SHP77 (cell line): ENCODE data around the gene AHNAK.
"Not testable (repeated sequence)": the region's sequence is repeated elsewhere in the genome, so short reads cannot be mapped to it uniquely, and the experiment has no call there.

ENCODE experiments used
- DNase-seq, 2 experiments: peaks; one replicate each; lab custom pipeline; 2025; lab: John Stamatoyannopoulos, UW

Gene AHNAK

DNA sequence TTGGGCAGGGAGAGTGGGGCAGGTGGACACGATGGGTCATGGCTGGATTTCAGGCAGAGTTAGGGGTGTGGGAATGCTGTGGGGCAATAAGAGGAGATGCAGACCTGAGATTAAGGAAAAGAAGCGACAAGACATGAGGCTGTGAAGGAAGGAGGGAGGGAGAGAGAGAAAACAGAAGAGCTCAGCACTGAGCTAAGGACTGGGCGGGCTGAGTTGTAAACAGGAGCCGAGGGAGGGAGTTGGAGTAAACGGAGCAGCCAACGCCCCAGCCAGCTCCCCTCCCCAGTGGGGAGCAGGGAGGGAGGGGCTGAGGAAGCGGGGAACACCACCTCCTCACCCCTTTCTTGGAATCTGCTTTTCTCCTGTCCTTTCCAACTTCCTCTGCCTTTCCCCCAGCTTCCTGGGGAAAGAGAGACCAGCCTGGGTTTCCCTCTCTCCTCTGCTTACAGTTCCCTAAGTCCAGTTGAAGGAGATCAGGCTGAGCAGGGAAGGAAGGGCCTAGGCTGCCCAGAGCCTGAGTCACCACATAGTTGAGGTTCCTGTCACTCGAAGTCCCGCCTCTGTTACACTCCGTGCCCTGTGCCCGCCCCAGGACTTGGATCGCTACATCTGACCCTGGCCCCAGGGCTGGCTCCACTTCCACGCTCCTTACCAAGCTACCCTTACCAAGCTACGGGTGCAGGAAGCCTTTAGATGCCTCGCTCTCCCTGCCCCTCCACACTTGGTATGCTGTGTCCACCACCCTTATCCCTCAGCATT lies 6.7 kb upstream of the AHNAK start:
- no peak for DNase-seq

DNA sequence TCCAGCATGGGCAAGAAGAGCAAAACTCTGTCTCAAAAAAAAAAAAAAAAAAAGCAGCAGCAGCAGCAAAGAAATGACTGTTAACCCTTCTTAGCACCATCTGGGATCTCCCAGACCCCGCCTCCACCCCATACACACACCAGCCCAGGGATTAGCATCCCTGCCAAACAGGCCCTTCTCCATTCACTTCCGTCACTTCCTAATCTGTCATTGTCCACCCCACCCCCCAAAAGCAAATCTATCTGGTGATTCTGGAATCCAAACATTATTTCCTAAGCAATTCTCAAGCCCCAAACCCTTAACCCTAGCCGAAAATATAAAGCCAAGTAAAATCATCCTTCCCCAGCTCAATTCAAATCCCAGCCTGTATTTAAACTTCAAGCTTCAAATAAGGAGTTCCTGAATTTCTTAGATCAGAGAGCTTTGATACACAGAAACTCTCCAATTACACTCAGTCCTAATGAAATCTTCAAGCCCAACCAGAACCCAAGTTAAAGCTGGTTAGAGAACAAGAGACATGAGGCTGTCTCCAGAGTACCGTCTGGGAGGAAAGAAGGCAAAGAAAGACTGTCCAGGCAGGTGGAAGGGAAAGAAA lies 6.0 kb upstream of the AHNAK start:
- DNase-seq = no peak

DNA sequence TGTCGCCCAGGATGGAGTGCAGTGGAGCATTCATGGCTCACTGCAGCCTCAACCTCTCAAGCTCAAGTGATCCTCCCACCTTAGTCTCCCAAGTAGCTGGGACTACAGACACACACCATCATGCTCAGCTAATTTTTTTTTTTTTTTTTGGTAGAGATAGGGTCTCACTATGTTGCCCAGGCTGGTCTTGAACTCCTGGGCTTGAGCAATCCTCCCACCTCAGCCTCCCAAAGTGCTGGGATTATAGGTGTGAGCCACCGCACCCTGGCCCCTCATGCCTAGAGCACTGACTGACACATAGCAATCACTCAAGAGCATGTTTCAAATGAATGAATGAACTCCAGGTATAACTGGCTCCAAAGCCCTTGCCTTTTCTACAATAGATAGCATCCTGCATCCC lies 3.9 kb upstream of the AHNAK start:
- not testable (repeated sequence) for DNase-seq

DNA sequence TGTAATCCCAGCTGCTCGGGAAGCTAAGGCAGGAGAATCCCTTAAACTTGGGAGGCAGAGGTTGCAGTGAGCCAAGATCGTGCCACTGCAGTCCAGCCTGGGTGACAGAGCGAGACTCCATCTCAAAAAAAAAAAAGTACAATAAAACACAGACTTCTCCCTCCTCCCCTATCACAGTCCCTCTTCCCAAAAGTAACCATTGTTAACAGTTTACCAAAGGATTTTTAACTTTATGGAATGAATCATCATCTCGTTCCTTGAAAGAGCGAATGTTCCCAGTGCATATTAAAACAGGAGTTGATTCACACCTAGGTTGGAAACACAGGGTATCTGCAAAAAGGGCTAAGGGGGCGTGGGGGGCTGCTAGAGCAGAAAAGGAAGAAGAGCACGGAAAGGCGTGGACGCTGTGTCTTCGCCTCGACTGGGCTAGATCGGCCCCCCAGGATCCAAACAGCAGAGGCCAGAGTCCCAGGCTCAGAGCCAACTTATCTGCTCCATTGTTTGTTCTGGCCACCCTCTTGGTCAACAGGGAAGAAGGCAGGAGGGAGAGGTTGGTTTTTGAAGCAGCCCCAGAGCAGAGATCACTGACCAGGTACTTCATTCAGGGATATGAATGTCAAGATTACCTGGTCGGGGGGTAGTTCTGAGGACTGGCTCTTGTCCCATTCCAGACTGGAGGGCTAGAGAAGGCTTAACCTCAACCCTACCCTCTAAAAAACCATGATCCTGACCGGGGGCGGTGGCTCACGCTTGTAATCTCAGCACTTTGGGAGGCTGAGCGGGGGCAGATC lies 2.1 kb upstream of the AHNAK start:
- DNase-seq = no peak

DNA sequence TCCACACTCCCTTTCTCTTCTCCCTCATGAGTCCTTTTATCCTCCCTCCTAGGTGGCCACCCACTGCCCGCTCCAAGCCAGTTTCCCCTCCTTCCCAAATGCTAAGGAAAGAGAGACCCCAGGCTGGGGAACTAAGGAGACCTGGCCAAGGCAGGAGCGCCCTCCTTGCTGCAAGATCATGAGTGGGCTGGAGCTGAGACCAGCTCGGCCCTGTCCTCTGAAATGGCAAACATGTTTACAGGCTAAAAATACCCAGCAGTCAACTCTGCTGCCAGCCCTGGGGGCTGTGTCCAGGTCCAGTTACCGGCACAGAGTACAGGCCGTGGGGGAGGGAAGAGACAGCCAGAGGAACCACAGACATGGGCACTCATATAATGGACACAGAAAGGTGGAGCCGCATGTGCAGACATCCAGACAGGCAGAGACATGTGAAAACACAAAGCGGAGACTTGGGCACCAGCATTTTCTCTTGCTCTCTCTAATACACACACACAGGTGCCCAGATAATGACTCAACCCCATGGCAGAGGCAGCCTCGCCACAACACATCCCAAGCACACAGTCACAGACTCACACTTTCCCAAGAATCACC lies 1.2 kb upstream of the AHNAK start:
- DNase-seq = no peak

DNA sequence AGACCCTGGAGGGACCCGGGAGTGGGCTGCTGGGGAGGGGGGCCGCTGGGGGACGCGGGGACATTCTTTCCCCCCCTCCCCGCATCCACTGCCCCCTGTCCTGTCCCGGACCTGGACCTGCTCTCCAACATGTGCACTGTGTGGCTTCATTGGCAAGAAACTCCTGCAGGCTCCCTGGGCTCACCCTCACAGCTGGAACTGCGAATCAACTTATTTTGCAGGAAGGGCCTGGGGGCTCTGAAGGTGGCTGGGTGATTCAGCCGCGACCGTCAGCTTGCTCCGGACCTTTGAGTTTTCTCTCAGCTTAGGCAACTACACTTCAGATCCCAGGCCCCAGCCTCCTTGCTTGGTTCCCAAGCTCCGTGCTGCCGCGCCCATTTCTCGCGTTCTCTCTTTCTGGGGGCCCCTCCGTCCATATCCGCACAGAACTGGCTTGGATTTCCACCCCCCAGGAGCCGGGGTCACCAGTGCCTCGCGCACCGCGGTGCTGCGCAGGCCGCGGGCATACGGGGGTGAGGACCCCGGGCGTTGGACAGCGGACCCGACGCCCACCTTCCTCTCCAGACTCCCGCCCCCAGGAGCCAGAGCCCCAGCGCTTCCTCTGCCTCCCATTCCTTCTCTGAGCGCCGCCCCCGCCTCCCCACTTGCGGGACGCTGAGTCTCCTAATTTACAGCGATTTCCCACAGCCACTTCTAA lies 471 bp upstream of the AHNAK start:
- DNase-seq = no peak

DNA sequence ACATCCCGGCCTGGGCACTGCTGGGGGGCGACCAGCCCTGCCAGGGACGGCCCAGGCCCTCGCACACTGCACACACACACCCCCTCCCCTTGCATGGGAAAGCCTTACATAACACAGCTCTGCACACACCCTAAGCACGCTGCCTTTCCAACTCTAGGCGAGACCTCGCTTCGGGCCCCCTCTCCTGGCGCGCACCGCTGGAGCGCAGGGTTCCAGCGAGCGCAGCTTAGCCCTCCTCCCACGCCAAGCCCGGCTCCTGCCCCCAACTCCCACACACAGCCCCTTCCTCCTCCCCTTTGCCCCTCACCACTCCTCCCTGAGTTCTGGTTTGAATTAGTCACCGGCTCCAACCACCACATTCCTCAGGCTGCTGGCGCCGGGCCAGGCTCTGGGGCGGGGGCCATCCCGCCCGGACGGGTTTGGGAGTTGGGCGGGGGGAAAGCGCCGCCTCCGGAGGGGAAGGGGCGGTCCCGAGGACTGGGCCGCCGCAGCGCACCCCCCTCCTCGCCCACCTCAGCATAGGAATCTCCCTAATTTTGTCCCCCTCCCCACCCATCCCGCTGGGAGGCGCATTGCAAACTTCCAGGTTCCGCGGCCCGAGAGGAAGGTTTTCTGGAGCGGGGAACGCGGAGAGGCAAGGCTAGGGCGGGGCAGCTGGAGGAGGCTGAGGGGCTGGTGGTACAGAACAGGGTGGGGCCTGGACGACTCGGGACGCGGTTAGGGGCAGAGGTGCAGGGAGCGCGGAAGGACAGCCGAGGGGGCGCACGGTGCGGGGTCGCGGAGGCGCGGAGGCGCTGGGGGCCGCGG lies 966 bp downstream of the AHNAK start:
- no peak for DNase-seq

DNA sequence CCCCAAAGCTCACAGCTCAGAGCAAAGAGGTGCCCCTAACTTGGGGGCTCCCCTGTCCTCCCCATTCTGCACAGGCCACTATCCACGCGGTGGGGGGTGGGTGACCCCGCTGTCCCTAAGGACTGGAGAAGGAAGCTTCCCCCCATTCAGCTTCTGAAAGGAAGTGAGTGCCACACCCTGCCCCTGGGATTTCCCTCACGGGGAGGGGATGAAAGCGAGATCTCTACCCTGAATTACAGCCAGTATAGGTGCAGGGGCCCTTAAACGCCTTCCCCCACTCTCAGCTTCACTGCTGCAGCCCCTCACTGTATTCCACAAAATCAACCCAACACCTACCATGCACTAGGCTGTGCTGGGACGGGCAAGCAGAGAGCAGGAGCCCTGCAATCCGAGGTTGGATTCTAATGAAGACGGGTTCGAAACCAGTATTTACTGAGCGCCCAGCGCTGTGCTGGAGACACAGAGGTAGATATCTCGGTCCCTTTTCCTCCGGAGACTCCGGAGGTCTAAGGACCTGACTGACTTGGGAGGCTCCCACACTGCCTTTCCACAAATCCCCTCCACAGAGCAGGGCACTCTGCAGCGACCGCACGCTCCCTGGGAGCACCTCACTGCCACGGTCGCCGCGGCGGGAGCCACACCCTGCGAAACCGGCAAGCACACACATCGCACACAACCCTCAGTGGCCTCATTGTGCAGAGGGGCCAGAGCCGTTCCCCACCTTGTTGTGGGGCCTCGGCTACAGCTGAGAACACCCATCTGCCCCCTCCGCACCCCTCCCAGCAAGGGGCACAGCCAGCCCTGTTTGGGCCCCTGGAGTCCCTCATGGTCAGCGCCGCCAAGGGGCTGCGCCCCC lies 1.8 kb downstream of the AHNAK start:
- DNase-seq = no peak

DNA sequence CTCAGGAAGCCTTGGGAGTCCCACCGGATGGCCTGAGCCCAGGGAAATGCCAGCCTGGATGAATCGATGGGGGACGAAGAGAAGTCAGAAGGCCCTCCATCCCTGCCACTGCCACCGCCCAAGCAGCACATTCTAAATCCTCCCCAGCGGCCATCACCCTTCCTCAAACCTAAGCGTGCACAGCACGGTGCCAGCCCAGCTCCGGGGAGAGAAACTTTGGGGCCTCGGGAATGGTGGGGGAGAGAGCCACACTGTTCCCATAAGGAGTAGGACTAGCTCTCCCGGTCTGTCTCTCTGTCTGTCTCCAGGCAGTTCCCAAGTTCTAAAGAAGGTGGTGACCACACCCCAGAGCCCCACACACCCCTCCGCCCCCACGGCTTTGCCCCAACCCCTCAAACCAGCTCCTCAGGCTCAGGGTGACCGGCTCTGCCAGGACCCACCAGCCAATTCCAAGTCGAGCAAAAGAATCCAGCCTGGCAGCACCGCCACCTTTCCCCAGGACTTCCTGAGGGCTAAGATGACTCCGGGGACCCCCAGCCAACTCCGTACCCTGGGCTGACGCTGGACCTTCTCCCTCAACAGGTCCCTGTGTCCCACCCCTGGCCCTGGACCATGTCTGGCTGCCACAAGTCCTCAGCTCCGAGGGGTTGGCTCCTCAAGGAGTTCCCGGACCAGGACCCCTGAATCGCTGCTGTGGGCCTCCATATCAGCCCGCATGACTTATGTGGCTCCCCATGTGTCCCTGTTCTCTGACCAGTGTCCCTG lies 2.7 kb downstream of the AHNAK start:
- no peak for DNase-seq

DNA sequence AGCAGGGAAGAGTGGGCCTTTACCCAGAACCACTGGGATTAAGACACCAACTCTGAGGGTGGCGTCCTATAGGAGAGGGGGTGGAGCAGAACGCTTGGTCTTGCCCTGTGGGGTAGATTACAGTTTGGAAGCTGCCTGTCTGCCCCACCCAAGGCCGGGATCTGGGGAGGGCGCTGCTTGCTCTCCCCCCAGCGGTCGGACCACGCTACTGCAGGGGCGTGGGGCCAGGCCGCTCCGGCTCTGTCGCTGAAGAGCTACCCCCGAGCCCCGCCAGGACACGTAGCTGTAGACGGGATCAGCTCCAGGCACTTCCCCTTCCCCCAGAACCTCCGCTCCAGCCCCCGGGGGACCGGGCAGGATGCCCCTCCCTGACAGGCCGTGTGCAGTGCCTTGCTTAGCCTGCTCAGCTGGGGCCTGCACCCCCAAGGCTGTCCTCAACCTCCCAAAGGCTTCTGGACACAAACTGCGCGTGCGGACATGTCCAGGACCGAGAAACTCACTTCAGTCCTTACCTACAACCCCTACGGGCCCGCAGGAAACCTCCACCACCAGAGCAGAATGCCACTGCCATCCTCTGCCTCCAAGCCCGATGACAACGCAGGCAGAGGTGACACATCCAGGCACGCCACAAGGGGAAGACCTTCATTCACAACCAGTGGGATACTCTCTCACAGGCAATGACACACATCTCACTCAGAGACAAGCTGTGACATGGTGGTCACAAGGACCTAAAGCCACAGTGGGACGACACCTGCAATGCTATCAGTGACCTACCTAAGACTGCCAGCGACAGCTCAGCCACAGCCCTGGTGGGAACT lies 3.6 kb downstream of the AHNAK start:
- peak; percentile 26 to 29 for DNase-seq

DNA sequence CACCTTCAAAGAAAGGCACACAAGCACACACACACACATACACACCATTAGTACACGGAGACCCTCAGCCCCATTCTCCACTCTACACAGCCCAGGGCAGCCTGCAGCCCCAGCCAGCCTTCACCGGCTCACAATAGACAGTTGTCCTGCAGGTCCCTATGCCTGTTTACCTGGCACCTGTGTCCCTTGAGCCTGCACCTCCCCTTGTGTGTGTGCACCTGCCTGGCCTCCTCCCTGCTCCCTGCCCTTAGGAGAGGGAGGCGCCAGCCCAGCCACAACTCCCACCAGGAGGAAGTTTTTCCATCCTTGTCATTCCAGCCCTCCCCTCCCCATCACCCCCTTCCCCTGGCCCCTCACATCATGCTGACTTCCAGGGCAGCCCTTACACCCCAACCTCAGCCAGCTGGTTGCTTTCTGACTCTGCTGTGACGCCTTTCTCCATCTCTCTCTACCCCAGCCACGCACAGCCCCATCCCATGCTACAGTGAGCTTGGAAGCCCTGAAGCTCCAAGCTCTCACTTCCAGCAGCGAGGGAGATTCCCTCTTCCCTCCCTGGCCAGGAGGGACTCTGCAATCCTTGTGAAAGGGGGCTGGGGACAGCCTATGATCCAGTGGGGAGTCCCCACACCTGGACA lies 4.4 kb downstream of the AHNAK start:
- no peak for DNase-seq

DNA sequence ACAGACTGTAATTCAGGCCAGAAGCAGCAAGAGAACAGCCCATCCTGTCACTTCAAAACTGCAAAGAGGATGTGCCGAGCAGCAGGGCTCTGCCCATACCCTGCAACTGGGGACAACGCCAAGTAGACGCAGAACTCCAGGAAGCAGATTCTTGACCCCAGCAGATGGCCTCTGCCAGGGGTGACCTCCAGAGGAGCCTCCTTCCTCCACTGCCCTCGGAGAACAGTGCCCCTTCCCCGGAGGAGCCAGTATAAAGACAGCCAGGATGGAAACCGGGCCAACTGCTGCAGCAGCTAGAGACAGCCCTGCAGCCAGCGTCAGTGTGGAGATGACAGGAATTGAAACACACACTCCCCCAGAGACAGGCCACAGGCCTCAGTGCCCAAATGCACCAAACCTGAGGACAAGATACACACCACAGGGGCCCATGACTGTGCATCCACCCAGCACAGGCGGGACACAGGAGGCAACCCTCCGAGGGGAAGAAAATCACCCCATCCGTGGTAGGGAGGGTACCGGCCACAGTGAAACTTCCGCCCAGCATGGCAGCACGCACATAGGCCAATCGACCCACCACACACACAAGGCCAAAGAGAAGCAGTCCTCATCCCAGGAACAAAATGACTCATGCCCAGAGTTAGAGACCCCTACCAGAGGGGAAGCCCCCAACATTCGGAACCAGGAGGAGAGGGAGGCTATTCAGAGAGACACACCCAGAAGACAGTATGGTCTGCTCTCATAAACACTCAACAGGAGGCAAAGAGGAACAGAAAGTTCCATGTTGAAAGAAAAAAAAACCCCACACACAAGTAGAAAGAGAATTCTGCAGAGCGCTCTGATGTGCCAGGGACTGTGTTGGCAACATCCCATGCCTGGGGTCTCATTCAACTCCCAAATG lies 5.6 kb downstream of the AHNAK start:
- no peak for DNase-seq

DNA sequence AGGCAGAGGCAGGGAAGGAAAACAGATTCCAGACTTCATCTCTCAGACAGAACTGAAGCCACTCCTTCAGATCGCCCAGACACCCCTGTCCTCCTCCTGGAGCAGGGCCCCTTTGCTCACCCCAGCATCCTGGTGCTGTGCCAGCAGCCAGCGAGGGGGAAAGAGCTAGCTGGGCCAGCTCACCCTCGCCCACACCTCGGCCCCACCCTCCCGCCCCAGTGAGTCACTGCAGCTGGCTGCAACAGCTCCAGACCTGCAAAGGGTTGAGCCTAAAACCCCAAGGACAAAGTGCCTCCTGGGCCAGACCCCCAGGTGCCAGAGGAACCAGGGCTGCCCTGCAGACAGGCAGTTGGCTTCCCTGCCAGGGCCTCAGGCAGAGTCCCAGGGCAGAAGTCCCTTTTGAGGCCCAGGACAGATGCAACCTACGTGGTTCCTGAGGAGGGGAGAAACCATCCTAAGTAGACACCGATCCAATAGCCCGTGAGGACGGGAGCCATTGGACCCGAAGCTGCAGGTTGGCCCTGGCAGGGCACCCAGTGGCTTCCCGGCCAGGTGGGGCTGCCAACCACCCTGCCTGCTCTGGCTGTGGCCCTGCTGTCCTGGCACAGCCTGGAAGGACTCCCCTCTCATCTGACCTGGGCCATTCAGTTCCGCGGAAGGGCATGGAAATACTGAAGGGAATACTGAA lies 7.2 kb downstream of the AHNAK start:
- peak in 1 of 2 experiments; percentile 13 for DNase-seq

DNA sequence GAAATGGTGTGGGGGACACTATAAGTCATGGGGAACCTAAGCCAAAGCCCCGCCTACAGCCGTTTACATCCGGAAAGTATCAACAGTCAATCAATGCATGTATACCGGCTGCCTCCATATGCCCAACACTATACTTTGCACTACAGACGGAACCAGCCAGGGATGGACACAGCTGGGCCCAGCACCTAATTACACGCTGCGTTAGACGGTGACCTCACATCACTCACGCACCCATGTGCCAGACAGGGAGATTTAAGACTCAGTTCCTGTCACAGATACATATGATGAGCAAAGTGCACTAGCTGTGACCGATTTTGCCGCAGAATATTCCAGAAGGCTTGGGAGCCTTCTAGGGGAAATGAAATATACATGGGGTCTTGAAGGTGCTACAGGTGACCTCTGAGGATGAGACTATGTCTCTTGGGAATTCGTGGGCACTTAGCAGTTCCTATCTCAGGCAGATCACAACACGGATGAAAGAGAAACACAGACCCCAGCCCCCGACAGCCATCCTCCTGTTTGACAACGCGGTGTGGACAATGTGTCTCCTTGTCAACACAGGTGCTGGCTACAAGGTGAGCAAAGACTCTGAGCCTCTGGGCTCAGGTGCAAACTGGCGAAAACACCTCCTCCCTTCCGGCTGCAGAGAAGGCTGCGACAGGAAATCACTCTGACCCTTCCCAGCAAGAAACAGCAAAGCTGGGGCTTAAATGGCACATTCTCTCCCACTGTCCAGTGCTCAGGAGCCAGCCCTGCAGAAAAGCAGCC lies 8.0 kb downstream of the AHNAK start:
- DNase-seq = no peak

DNA sequence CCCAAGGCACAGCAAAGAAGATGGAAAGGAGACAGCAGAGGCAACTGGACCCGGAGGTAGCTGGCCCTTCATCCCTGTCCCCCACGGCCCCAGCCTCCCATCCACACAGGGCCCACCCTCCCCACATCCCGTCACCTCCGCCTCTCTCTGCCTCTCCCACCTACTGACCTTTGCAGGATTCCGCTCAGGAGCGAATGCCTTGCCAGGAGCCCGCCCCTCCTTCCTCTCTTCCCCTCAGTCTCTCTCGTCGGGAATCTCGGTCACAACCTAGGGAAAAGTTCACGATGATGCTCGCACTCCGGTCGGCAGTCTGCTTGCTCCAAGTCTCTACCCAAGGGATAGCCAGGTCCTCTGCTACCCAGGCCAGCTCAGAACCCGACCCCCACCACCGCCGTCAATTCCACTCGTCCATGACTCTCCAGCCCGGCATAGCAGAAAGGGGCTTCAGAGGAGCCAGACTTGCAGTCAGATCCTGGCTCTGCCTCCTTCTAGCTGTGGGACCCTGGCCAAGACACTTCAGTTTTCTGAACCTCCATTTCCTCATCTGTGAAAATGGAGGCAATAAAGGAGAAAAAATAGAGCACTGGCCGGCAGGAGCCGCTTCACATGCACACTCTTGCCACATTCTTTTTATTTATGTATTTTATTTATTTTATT lies 10.2 kb downstream of the AHNAK start:
- DNase-seq = no peak
